ENCODE results near the gene ZNF408.

GRCh38 chr11:46682773-46683752 lies 17.8 kb upstream of the ZNF408 start:
- no peak for TF ChIP-seq CTCF (IDR thresholded peaks at IDR 0.05)
- no peak for TF ChIP-seq POLR2A (IDR thresholded peaks at IDR 0.05)
- TF ChIP-seq POLR2AphosphoS5 (IDR thresholded peaks at IDR 0.05), result no peak

Data from prostate gland (tissue), 2 donors.